ENCODE measurements around the gene GLCE.
"Not testable (repeated sequence)": the region's sequence is repeated elsewhere in the genome, so short reads cannot be mapped to it uniquely, and the experiment has no call there.

GLCE gene

DNA sequence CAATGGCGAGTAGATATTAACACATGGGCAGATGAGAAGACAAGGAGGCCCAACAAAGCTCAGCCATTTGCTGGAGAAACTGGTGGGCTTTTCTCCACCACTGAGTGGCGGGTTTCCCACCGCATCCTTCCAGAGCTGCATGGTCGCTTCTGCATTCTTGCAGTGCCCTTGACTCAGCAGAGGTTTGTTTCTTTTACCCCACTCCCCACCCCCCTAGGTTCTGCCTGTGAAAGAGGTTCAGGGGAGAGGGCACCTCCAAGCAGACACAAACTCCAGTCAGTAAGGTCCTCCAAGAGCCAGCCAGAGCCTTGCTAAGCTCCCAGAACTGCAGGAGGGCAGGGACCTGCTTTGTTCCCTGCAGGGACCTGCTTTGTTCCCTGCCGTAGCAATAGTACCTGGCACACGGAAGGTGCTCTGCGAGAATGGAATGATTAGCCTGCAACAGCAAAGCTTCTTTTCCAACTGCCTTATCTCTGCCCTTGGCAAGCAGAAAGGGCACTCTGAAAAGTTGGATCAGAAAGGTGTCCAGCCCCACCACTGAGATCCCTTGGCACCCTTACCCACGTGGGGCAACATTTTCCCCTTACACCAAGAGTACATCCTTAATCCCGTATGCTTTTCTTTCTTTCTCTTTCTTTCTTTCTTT is 139.6 kb downstream of the GLCE start:
- Mint-ChIP-seq H3K27ac (no peak overlapping the region), H3K27me3 (ENCODE audit: low read depth, poor library complexity) (peaks cover 68% of the 10 kb centered on the region), H3K4me1 (peaks cover 13% of the 10 kb centered on the region), H3K36me3 (ENCODE audit: low read depth) (no peaks in the 10 kb centered on the region), H3K9me3 (no peaks in the 10 kb centered on the region), H3K4me3 (peak overlapping the region; percentile 68)
- DNase-seq = no peak
- TF ChIP-seq, protein P1, sequence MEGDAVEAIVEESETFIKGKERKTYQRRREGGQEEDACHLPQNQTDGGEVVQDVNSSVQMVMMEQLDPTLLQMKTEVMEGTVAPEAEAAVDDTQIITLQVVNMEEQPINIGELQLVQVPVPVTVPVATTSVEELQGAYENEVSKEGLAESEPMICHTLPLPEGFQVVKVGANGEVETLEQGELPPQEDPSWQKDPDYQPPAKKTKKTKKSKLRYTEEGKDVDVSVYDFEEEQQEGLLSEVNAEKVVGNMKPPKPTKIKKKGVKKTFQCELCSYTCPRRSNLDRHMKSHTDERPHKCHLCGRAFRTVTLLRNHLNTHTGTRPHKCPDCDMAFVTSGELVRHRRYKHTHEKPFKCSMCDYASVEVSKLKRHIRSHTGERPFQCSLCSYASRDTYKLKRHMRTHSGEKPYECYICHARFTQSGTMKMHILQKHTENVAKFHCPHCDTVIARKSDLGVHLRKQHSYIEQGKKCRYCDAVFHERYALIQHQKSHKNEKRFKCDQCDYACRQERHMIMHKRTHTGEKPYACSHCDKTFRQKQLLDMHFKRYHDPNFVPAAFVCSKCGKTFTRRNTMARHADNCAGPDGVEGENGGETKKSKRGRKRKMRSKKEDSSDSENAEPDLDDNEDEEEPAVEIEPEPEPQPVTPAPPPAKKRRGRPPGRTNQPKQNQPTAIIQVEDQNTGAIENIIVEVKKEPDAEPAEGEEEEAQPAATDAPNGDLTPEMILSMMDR (IDR thresholded peaks at IDR 0.05) = no peak

DNA sequence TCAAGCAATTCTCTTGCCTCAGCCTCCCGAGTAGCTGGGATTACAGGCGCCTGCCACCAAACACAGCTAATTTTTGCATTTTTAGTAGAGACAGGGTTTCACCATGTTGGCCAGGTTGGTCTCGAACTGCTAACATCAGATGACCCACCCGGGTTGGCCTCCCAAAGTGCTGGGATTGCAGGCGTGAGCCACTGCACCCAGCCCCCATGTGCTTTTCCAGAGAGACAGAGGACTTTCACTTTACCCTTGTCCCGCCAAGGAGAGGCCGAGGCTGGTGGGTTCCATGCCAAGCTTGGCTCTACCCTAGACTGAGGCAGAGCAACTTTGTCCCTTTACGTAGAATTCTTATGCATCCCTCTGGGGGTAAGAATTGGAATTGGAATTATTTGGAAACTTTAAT is 140.7 kb downstream of the GLCE start:
- not testable (repeated sequence) for H3K4me3 Mint-ChIP-seq

DNA sequence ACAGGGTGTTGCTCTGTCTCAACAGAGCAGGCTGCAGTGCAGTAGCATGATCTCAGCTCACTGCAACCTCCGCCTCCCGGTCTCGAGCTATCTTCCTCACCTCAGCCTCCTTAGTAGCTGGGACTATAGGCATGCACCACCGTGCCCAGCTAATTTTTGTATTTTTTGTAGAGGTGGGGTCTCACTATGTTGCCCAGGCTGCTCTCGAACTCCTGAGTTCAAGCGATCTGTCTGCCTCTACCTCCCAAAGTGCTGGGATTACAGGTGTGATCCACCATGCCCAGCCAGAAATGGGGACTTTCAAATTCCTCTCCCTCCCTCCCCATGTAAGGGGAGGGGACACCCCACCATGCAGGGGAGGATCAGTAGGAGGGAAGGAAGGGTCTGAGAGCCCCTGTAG is 141.7 kb downstream of the GLCE start:
- H3K4me3 Mint-ChIP-seq; DNase-seq; H3K27ac Mint-ChIP-seq; H3K9me3 Mint-ChIP-seq; H3K36me3 Mint-ChIP-seq (ENCODE audit: low read depth): not testable (repeated sequence)
- peaks cover 23% of the 10 kb centered on the region for H3K4me1 Mint-ChIP-seq
- peaks cover 56% of the 10 kb centered on the region for H3K27me3 Mint-ChIP-seq (ENCODE audit: low read depth, poor library complexity)

More for the DNA sequence above, 140.7 kb downstream of the GLCE start:
- H3K27ac Mint-ChIP-seq; H3K36me3 Mint-ChIP-seq (ENCODE audit: low read depth); DNase-seq; H3K9me3 Mint-ChIP-seq: not testable (repeated sequence)
- peaks cover 23% of the 10 kb centered on the region for H3K4me1 Mint-ChIP-seq
- peaks cover 65% of the 10 kb centered on the region for H3K27me3 Mint-ChIP-seq (ENCODE audit: low read depth, poor library complexity)

- Mint-ChIP-seq H3K27me3 (ENCODE audit: low read depth, poor library complexity) (peaks cover 51% of the 10 kb centered on the region), H3K27ac (no peak overlapping the region), H3K36me3 (ENCODE audit: low read depth) (no peaks in the 10 kb centered on the region), H3K4me3 (no peak overlapping the region), H3K9me3 (no peaks in the 10 kb centered on the region), H3K4me1 (peaks cover 23% of the 10 kb centered on the region)
- TF ChIP-seq, protein P1 (IDR thresholded peaks at IDR 0.05) = no peak
- no peak for DNase-seq
These were observed 142.5 kb downstream of the GLCE start for GRCh38 chr15:69302929-69303328.

DNA sequence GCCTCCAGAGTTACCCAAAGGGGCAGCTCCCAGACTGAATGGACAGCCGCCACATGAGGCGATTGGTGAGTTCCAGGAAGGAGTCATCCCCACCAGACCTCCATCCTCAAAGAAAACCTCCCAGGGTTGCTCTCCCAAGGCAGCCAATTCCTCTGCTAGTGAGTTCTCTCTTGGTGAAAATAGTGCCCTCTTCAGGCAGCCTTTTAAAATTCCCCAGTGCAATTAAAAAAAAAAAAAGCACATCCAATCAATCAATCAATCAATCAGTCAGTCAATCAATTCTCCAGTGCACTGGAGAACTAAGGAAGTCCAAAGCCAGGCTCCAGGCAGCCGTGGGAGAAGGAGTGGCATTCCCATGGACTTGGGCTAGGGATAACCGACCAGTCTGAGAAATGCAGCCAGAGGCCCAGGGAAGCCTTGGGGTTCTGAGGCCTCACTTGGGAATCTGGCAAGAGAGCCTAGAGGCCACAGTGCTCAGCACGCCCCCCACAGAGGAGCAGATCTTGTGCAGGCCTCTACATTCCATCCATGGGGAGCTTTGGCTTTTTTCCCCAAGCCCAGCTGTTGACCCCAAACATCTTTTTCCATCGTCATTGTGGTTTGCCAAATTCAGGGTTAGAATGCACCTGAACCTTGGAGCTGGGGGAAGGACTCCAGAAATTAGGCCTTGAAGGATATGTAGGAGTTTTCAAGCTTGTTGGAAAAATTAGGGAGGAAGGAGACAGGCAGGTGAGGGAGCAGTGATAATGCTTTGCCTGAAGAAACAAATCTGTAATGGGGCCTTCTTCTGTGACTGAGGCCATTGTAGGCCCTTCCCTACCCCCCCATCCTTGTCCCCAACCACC is 143.1 kb downstream of the GLCE start:
- peaks cover 23% of the 10 kb centered on the region for H3K4me1 Mint-ChIP-seq
- no peaks in the 10 kb centered on the region for H3K36me3 Mint-ChIP-seq (ENCODE audit: low read depth)

DNA sequence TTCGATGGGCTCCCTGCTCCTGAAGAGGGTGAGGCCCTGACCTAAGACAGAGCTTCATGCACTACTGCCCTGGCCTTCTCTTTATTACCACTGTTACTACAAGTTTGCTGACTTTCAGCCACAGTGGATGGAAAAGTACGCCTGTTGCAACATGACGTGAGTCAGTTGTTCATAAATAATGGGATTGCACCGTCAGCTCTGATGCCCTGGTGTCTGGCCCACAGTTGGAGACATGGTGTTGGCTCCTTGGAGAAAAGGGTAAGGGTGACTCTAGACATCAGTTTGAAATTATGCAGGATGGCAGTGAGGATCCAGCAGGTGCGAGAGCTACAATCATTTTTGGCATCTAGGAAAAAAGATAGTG is 143.7 kb downstream of the GLCE start:
- TF ChIP-seq, protein P1 (IDR thresholded peaks at IDR 0.05) = no peak
- DNase-seq = no peak
- H3K4me3 Mint-ChIP-seq = no peak overlapping the region
- peaks cover 23% of the 10 kb centered on the region for H3K4me1 Mint-ChIP-seq
- no peak overlapping the region for H3K27ac Mint-ChIP-seq
- H3K9me3 Mint-ChIP-seq = no peaks in the 10 kb centered on the region
- H3K27me3 Mint-ChIP-seq (ENCODE audit: low read depth, poor library complexity) = peaks cover 42% of the 10 kb centered on the region
- no peaks in the 10 kb centered on the region for H3K36me3 Mint-ChIP-seq (ENCODE audit: low read depth)

More for the DNA sequence above, 143.1 kb downstream of the GLCE start:
- Mint-ChIP-seq H3K9me3 (no peaks in the 10 kb centered on the region), H3K4me3 (no peak overlapping the region), H3K27ac (no peak overlapping the region), H3K27me3 (ENCODE audit: low read depth, poor library complexity) (peaks cover 45% of the 10 kb centered on the region)
- no peak for DNase-seq
- TF ChIP-seq, protein P1 (IDR thresholded peaks at IDR 0.05) = no peak
